ENCODE results near the gene RPL11.
A peak's percentile ranks its signal among the peaks of the same experiment; 100 is the strongest.

The RPL11 gene

GRCh38 chr1:23692308-23692871 is 784 bp downstream of the RPL11 start:
- ChIA-PET POLR2A (interaction anchor here (1.0 to 1.8 kb wide), 10 partner anchors 8 to 139 kb away, joined by 3 to 7 read pairs (median 4); partner anchors contain the start of genes ELOA, GALE and PITHD1), CTCF (interaction anchor here (0.6 to 4.8 kb wide), 12 partner anchors 9 to 148 kb away, joined by 3 to 37 read pairs (median 5); no protein-coding TSS in a partner anchor)
- no peak for TF ChIP-seq CTCF (IDR thresholded peaks at IDR 0.05; ENCODE audit: insufficient read depth, low read length, missing control alignments)
- no peak for DNase-seq (ENCODE audit: low read depth, low spot score)
- peak overlapping the region; percentile 90 for H3K4me3 ChIP-seq (ENCODE audit: low read depth, low read length)

GRCh38 chr1:23693599-23693998 is 2.0 kb downstream of the RPL11 start:
- CTCF ChIA-PET, result interaction anchor here (0.9 to 4.8 kb wide), 5 partner anchors 8 to 154 kb away, joined by 4 to 37 read pairs (median 5); no protein-coding TSS in a partner anchor
- TF ChIP-seq CTCF (IDR thresholded peaks at IDR 0.05; ENCODE audit: insufficient read depth, low read length, missing control alignments), result no peak
- DNase-seq (ENCODE audit: low read depth, low spot score), result no peak
- H3K4me3 ChIP-seq (ENCODE audit: low read depth, low read length), result peak overlapping the region; percentile 2; the same call in 1 of the 2 replicates
- POLR2A ChIA-PET, result interaction anchor here (0.6 to 0.9 kb wide), 2 partner anchors 49 to 135 kb away, joined by 3 read pairs; no protein-coding TSS in a partner anchor

- ChIA-PET POLR2A (interaction anchor here (0.9 kb wide), 1 partner anchor 50 kb away, joined by 3 read pairs; no protein-coding TSS in a partner anchor), CTCF (interaction anchor here (1.0 to 4.8 kb wide), 7 partner anchors 7 to 154 kb away, joined by 3 to 37 read pairs (median 5); no protein-coding TSS in a partner anchor)
- no peak for TF ChIP-seq CTCF (IDR thresholded peaks at IDR 0.05; ENCODE audit: insufficient read depth, low read length, missing control alignments)
- H3K4me3 ChIP-seq (ENCODE audit: low read depth, low read length), result no peak overlapping the region
- DNase-seq (ENCODE audit: low read depth, low spot score), result no peak
Measured at GRCh38 chr1:23694371-23694770, 2.8 kb downstream of the RPL11 start.

GRCh38 chr1:23695667-23696066 is 4.1 kb downstream of the RPL11 start:
- ChIA-PET POLR2A (no interaction called here), CTCF (interaction anchor here (1.0 to 2.1 kb wide), 5 partner anchors 17 to 152 kb away, joined by 3 to 7 read pairs (median 4); no protein-coding TSS in a partner anchor)
- H3K4me3 ChIP-seq (ENCODE audit: low read depth, low read length), result no peak overlapping the region
- no peak for DNase-seq (ENCODE audit: low read depth, low spot score)
- no peak for TF ChIP-seq CTCF (IDR thresholded peaks at IDR 0.05; ENCODE audit: insufficient read depth, low read length, missing control alignments)

DNA sequence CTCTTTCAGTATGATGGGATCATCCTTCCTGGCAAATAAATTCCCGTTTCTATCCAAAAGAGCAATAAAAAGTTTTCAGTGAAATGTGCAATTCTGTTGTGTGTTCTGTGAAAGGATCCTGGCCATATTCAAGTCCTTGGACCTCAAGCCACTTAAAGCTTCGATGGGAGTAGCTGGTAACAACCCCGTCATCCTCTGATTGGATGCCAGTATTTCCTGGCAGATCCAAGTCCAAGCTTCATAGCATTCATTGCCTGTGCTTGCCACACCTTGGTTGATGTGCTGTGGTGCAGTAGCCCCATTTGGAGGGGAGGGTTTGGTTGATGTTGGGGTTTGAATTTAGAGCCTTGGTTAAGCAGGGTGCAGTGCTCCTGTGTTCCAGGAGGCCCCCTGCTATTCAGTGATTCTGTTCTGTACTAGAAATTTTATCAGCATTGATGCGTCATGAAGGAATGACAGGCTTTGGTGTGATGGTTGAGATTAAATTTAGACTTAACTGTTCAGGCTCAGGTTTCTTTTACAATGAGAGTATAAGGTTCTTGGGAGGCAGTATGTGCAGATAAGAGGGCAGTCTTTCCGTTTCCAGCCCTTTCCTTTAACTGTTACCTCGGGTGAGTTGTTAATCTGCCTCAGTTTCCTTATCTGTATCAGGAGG is 4.9 kb downstream of the RPL11 start:
- CTCF ChIA-PET, result interaction anchor here (1.0 to 1.2 kb wide), 2 partner anchors 59 to 152 kb away, joined by 4 read pairs; no protein-coding TSS in a partner anchor

More for the DNA sequence above, 4.9 kb downstream of the RPL11 start:
- H3K4me3 ChIP-seq (ENCODE audit: low read depth, low read length), result no peak overlapping the region
- DNase-seq (ENCODE audit: low read depth, low spot score), result no peak
- TF ChIP-seq CTCF (IDR thresholded peaks at IDR 0.05; ENCODE audit: insufficient read depth, low read length, missing control alignments), result no peak
- POLR2A ChIA-PET, result interaction anchor here (0.6 kb wide), 1 partner anchor 27 kb away, joined by 4 read pairs; no protein-coding TSS in a partner anchor
